Stimulated activated effector memory CD8-positive, alpha-beta T cell treated with anti-CD3 and anti-CD28 coated beads, Interleukin-12 subunit alpha, Interleukin-12 subunit beta, amount 100 ng/mL, for 72 hours (primary cell): ENCODE measurements around the gene KBTBD13.
"Not testable (repeated sequence)": the region's sequence is repeated elsewhere in the genome, so short reads cannot be mapped to it uniquely, and the experiment has no call there.

Experiments
- ATAC-seq: fragments of 150-1000 bp; cut with Tn5 transposase; 2 replicates; pipeline ENCODE4 v1.10.0; 2021
- DNase-seq, 2 donors: peaks; one replicate each; pipeline ENCODE4 v3.0.0; 2021 to 2022; ENCODE audit warnings: low spot score in 2 of 2
- H3K27ac Mint-ChIP-seq: one replicate; pipeline ENCODE4 v1.8.0; 2022; ENCODE audit warnings: mild to moderate bottlenecking, mixed read lengths
- H3K36me3 Mint-ChIP-seq: one replicate; pipeline ENCODE4 v1.8.0; 2022; ENCODE audit warnings: mild to moderate bottlenecking, mixed read lengths
- H3K4me1 Mint-ChIP-seq: one replicate; pipeline ENCODE4 v1.8.0; 2022; ENCODE audit warnings: mixed read lengths
- H3K4me3 Mint-ChIP-seq: one replicate; pipeline ENCODE4 v1.8.0; 2022; ENCODE audit warnings: mild to moderate bottlenecking, mixed read lengths
- H3K9me3 Mint-ChIP-seq: one replicate; pipeline ENCODE4 v1.8.0; 2022; ENCODE audit warnings: mixed read lengths

The KBTBD13 gene

GRCh38 chr15:65087411-65087810 is 10.9 kb downstream of the KBTBD13 start:
- peaks cover 12% of the 10 kb centered on the region for H3K4me1 Mint-ChIP-seq
- H3K36me3 Mint-ChIP-seq: no peaks in the 10 kb centered on the region
- H3K27ac Mint-ChIP-seq: peak overlapping the region; percentile 72
- no peak for ATAC-seq
- no peaks in the 10 kb centered on the region for H3K9me3 Mint-ChIP-seq
- DNase-seq: no peak
- H3K4me3 Mint-ChIP-seq: no peak overlapping the region

- Mint-ChIP-seq H3K36me3 (no peaks in the 10 kb centered on the region), H3K4me1 (peaks cover 6% of the 10 kb centered on the region), H3K27ac (peak overlapping the region; percentile 72), H3K9me3 (no peaks in the 10 kb centered on the region), H3K4me3 (no peak overlapping the region)
- no peak for DNase-seq
- no peak for ATAC-seq
Observed at GRCh38 chr15:65087873-65088642, 11.5 kb downstream of the KBTBD13 start.

GRCh38 chr15:65088643-65089021 is 12.1 kb downstream of the KBTBD13 start:
- H3K27ac Mint-ChIP-seq: peak overlapping the region; percentile 60
- no peak for ATAC-seq
- H3K36me3 Mint-ChIP-seq: no peaks in the 10 kb centered on the region
- peaks cover 6% of the 10 kb centered on the region for H3K4me1 Mint-ChIP-seq
- H3K9me3 Mint-ChIP-seq: no peaks in the 10 kb centered on the region
- no peak for DNase-seq
- no peak overlapping the region for H3K4me3 Mint-ChIP-seq

GRCh38 chr15:65089206-65089824 is 12.8 kb downstream of the KBTBD13 start:
- DNase-seq: no peak
- H3K4me1 Mint-ChIP-seq: peaks cover 6% of the 10 kb centered on the region
- no peaks in the 10 kb centered on the region for H3K9me3 Mint-ChIP-seq
- ATAC-seq: no peak
- peak overlapping the region; percentile 60 for H3K27ac Mint-ChIP-seq
- H3K36me3 Mint-ChIP-seq: no peaks in the 10 kb centered on the region
- no peak overlapping the region for H3K4me3 Mint-ChIP-seq

GRCh38 chr15:65091946-65092770 is 15.6 kb downstream of the KBTBD13 start:
- Mint-ChIP-seq H3K36me3 (peaks cover under 1% of the 10 kb centered on the region), H3K4me1 (peaks cover under 1% of the 10 kb centered on the region), H3K27ac (no peak overlapping the region), H3K4me3 (no peak overlapping the region), H3K9me3 (no peaks in the 10 kb centered on the region)
- no peak for DNase-seq
- ATAC-seq: no peak

GRCh38 chr15:65092911-65093792 is 16.6 kb downstream of the KBTBD13 start:
- Mint-ChIP-seq H3K36me3 (peaks cover 11% of the 10 kb centered on the region), H3K27ac (no peak overlapping the region), H3K9me3 (no peaks in the 10 kb centered on the region), H3K4me1 (no peaks in the 10 kb centered on the region), H3K4me3 (no peak overlapping the region)
- ATAC-seq (no peak), DNase-seq (no peak)

- not testable (repeated sequence) for H3K4me3 Mint-ChIP-seq, H3K4me1 Mint-ChIP-seq, ATAC-seq, H3K9me3 Mint-ChIP-seq, H3K27ac Mint-ChIP-seq, DNase-seq
- H3K36me3 Mint-ChIP-seq: peaks cover 17% of the 10 kb centered on the region
Observed at GRCh38 chr15:65093793-65094170, 17.2 kb downstream of the KBTBD13 start.

- Mint-ChIP-seq H3K9me3 (no peaks in the 10 kb centered on the region), H3K4me3 (no peak overlapping the region), H3K4me1 (no peaks in the 10 kb centered on the region), H3K36me3 (peaks cover 20% of the 10 kb centered on the region), H3K27ac (peak overlapping the region; percentile 67)
- DNase-seq (no peak), ATAC-seq (no peak)
Observed at GRCh38 chr15:65094294-65094995, 17.9 kb downstream of the KBTBD13 start.

- no peak for ATAC-seq
- H3K9me3 Mint-ChIP-seq: no peaks in the 10 kb centered on the region
- no peak overlapping the region for H3K4me3 Mint-ChIP-seq
- DNase-seq: no peak
- H3K4me1 Mint-ChIP-seq: no peaks in the 10 kb centered on the region
- peak overlapping the region; percentile 67 for H3K27ac Mint-ChIP-seq
- H3K36me3 Mint-ChIP-seq: peaks cover 20% of the 10 kb centered on the region
Observed at GRCh38 chr15:65095011-65095746, 18.6 kb downstream of the KBTBD13 start.

GRCh38 chr15:65095747-65096104 is 19.2 kb downstream of the KBTBD13 start:
- DNase-seq (no peak), ATAC-seq (no peak)
- H3K9me3 Mint-ChIP-seq: no peaks in the 10 kb centered on the region
- H3K4me3 Mint-ChIP-seq: no peak overlapping the region
- H3K36me3 Mint-ChIP-seq: peaks cover 22% of the 10 kb centered on the region
- no peaks in the 10 kb centered on the region for H3K4me1 Mint-ChIP-seq
- no peak overlapping the region for H3K27ac Mint-ChIP-seq

GRCh38 chr15:65096481-65097385 is 20.2 kb downstream of the KBTBD13 start:
- H3K36me3 Mint-ChIP-seq: peaks cover 32% of the 10 kb centered on the region
- ATAC-seq: no peak
- no peak for DNase-seq

GRCh38 chr15:65097651-65098263 is 21.2 kb downstream of the KBTBD13 start:
- ATAC-seq: no peak
- no peak overlapping the region for H3K27ac Mint-ChIP-seq
- DNase-seq: no peak
- H3K4me1 Mint-ChIP-seq: peaks cover 7% of the 10 kb centered on the region
- H3K4me3 Mint-ChIP-seq: no peak overlapping the region
- H3K9me3 Mint-ChIP-seq: no peaks in the 10 kb centered on the region
- H3K36me3 Mint-ChIP-seq: peaks cover 34% of the 10 kb centered on the region

More at GRCh38 chr15:65096481-65097385, 20.2 kb downstream of the KBTBD13 start:
- H3K4me3 Mint-ChIP-seq: no peak overlapping the region
- peak overlapping the region; percentile 71 for H3K27ac Mint-ChIP-seq
- H3K4me1 Mint-ChIP-seq: peaks cover 6% of the 10 kb centered on the region
- no peaks in the 10 kb centered on the region for H3K9me3 Mint-ChIP-seq

- DNase-seq (no peak), ATAC-seq (no peak)
- H3K36me3 Mint-ChIP-seq: peaks cover 44% of the 10 kb centered on the region
- no peaks in the 10 kb centered on the region for H3K9me3 Mint-ChIP-seq
- H3K27ac Mint-ChIP-seq: no peak overlapping the region
- peaks cover 12% of the 10 kb centered on the region for H3K4me1 Mint-ChIP-seq
- H3K4me3 Mint-ChIP-seq: no peak overlapping the region
Observed at GRCh38 chr15:65099336-65099735, 22.8 kb downstream of the KBTBD13 start.
